SHP77 treated with DMSO at 0.1 percent for 48 hours (cell line): ENCODE data around the gene HOXB6.

ENCODE experiments used
- DNase-seq: peaks from one replicate; lab custom pipeline; 2025; lab: John Stamatoyannopoulos, UW

HOXB6 gene

DNA sequence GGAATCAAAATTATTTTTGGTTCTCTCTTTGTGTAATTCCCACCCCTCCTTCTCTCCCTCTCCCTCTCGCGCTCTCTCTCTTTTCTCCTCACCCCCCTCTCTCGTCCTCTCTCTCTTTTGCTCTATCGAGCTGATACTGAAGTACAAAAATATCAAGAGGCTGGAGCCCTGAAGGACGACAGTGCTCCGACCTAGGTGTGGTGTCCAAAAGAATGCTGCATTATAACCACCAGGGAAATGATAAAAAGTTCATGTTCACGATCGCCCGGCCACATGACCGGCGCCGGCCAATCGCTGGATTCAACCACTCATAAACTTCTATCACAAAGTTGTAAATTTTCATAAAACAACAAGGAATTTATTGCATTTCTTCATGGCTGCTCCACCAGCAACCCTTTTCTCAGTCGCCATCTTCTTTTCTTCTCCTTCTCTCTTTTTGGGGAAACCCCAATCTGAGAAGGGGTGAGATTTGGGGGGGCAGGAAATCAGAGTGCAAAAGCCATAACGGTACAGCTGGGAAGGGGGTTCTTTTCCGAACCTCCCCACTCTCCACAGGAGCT lies at the start of gene HOXB6:
HOXB6 (minus strand) TSS at position 217 of the 560 bp plus-strand sequence. CDS start 6,836 bp downstream, outside the sequence.
- no peak for DNase-seq

DNA sequence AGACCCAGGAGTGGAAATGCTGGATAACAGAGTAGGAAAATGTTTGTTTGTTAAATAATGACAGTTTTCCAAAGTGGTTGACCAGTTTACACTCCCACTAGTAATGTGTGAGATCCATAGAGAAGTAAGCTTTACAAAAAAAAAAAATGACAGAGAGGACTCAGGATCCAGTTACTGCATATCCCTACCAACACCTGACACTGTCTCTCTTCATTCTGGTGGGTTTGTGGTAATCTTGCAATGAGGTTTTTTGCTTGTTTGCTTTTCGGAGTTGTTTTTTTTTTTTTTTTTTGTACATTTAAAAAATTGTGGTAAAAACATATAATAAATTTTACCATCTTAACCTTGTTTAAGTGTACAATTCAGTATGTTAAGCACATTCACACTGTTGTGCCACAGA lies 45.0 kb upstream of the HOXB6 start:
- DNase-seq = no peak

DNA sequence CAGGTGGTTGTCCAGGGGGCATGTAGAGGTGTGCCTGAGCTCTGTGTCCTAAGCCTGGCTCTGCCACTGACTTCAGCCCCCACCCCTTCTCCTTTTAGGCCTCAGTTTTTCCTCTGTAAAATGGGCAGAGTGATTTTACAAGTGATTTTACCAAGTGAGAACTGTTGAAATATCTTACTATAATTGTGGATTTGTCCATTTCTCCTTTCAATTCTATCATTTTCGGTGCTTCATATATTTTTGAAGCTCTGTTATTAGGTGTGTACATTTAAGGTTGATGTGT lies 43.1 kb upstream of the HOXB6 start:
- no peak for DNase-seq

DNA sequence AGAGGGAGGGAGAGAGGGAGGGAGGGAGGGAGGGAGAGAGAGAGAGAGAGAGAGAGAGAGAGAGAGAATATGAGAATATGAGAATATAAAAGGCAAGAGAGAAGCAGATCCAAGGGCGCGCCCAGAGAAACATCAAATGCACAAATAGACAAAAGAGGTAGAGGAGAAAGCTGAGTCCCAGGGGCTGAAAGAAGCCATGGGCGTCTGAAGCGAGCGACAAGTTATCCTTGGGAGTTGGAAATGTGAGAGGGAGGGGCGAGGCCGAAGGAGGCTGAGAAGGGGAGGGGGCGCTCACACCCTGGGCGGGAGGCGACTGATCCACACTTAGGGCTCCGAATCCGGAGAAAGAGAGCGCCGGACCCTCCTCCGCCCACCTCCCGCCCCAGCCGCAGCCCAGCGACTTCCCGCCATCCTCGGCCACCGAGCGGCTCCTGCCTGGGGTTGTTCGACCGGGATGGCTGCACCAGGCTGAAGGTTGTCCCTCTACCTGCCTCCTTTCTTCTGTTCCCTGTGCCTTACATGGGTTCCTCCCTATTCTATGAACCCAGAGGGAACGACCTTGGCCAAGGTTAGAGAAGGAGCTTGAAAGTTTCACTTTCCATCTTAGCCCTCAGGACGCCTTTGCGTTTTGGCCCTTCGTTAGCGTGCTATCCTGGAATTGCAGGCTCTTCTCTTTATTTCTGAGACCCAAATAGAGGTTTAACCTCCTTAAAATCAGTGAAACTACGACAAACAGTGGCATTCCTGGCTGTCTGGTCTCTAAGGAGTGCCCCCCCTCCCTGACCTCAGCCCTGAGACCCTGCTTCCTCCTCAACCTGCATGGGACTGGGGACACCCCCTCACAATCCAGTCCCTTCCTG lies 42.5 kb upstream of the HOXB6 start:
- DNase-seq = no peak

DNA sequence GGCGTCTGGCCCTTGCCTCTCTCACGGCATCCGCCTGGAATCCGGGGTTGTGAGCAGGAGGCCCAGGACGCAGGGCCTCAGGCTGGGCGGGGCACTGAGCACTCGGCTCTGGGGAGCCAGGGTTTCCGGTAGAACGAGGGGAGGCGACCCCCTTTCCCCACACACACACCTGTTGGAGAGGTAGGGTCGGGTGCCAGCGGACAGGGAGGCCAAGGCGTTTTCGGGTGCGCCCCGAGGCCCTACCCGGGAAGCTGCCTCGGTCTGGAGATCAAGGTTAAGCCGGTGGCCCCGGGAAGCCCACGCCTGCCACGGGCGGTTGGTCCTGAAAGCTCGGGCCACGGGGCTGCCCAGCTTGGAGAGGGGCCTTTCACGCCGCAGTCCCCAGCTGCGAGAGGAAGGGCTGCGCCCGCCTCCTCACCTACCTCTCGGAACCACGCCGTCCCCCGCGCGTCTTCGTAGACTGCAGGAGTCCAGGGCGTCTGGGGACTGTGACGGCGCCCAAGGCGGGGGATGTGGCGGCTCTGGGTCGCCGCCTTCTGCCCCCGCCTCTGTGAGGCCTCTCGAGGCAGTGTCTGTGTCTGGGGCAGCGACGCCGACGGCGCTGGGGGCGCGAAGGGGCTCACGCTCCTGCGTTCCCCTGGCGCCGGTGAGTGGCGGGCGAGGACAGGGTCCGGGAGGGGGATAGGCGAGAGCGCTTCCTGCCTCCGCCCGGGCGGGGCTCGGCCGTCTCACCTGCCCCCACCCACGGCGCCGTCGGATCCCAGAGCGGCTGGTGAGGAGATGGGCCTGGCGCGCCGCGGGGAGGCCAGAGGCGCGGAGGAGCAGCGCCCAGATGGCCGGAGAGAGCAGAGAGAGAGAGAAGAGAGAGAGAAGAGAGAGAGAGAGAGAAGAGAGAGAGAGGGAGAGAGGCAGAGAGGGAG lies 41.7 kb upstream of the HOXB6 start:
- DNase-seq = peak; percentile 51

DNA sequence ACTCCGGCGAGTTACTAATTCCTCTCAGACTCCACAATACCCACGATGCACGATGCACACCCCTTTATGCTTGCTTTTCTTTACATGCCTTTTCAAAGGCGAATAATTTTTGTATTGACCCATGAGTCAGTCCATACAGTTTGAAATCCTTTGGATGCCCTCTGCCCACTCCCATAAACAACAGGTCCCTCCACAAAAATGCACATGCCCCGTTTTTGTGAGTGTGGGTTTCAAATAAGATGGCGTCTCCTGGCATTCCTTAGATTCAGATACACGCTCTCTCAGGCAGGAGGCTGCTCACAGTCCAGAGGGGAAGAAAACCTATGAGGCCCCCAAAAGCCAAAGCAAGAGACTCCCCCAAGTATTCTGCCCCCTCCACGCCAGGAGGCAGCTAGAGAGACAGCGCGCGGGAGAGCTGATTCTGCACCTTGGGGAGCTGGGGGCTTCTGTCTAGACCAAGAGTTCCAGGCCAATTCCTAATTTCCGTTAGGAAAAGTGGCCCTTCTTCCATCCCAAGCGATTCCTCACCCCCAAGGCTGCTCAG lies 40.9 kb upstream of the HOXB6 start:
- no peak for DNase-seq

DNA sequence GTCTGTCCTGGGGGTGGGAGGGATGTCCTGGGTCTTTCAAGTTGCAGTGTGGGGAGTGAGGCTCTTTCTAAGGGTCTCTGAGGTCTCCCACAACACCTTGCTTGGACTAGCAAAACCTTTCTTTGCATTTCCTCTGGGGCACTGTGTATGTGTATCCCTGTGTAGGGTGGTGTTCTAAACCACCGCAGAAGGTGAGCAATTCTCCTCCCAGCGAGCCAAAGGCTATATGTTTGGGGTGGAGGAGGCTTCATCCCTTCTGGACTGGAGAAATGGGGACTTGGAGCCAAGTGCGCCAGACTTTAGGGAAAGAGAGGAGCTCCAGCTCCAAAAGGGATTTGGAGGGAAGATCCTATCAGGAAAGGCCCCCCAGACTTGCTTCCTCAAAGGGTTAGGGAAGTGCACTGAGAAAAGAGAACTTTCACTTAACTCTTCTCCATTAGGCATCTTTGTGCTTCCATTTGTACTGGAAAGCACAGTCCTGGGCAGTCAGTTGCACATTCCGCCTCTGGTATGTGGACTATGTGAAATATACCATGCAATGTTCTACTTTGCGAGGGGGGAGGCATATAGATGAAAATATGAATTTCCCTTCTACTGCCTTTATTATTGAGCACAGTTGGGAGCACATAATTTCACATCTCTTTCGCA lies 40.2 kb upstream of the HOXB6 start:
- DNase-seq = no peak

DNA sequence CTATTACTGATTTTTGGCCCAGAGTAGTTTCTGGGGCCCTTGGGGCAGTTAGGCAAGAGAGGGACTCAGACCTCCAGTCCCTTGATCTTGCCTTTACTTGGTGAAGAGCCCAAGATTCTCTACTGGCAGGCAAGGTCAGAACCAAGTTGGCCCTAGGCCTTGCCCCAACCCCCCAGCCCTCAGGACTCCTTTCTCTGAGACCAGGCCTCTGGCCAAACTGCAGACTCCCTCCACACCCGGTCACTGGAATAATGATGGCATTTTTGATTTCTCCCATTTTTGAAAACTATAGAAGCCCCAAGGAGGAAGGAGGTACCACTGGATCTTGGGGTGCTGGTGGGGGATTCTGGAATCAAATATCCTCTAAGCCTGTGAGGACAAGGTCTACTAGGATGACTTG lies 39.4 kb upstream of the HOXB6 start:
- no peak for DNase-seq

DNA sequence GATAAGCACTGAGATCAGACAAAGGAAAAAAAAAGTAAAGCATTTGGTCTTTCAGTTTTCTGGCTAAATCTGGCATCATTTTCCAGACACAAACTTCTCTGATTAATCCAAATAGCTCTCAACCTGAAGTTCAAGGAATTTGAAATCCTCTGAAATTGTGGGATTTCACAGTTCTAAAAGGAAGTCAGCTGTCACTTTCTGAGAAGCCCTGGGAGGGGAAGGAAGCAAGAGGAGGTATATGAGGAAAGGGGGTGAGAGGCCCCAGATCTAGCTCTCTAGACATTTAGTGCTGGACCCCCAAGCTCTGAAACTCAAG lies 38.9 kb upstream of the HOXB6 start:
- DNase-seq = no peak

DNA sequence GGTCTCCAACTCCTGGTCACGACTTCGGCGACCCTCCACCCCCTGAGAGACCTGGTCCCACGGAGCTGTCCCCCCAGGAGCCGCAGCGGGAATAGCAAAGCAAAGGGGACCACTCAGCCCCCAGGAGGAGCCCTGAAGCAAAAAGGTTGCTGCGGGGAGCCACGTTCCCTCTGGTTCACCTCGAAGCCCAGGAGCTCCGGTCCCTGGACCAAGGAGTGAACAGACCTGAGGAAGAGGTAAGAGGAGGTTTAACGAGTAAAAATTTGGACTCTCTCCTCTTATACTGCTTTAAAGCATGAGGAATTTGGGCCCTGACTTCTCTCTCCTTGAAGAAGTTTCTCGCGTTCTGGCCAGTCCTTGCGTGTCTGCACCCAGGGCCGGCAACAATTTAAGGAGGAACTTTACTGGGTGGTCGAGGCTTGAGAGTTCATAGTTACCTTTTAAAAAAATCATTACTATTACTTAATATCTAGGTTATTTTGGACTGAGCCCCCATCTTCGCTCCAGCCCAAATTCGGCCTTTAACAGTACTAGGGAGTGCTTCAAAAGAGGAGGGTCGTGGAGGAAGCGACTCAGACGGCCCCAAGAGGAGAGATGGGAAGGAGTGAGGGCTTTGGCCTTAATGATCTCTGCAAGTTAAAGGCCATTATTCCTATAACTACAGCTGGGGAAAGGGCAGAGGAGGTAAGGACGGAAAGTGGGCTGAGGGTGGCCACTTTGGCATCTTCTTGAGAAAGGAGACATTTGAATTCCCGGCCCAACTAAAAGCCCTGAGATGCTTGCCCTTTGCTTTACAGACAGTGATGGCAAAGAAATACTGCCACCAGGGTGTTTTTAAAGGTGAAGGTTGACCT lies 38.3 kb upstream of the HOXB6 start:
- no peak for DNase-seq

DNA sequence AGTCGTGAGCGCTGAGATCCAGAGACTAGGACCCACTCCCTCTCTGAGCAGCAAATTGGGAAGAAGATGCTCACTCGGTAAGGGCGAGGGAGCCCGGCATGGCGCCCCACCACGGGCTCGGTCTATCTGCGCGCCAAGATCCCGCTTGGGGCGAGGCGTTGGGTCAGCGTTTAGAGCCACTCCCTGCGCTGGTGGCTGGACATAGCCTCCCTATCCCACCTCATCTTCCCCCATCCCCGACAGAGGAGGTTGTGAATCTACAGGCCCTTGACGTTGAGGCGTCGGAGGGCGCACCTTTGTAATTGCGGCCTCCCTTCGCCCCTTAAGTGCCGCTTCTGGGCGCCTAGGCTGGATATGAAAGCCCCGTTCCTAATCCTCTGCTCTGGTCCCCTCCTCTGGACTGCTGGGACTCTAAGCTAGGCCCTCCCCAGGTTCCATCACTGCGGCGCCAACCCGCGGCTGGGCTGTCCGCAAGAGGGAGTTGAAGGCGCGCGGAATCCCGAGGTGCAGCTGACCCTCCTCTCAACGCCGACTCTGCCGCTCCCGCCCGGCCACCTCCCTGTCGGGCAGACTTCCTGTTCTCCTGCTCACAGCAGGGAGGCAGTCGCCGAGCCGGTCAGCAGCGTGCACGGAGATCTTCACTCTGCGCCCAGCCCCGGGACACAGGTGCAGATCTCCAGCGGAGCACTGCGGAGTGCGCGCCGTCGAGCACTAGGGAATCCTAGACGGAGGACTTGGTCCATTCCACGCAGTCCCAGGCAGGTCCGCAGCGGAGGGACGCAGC lies 37.5 kb upstream of the HOXB6 start:
- no peak for DNase-seq

DNA sequence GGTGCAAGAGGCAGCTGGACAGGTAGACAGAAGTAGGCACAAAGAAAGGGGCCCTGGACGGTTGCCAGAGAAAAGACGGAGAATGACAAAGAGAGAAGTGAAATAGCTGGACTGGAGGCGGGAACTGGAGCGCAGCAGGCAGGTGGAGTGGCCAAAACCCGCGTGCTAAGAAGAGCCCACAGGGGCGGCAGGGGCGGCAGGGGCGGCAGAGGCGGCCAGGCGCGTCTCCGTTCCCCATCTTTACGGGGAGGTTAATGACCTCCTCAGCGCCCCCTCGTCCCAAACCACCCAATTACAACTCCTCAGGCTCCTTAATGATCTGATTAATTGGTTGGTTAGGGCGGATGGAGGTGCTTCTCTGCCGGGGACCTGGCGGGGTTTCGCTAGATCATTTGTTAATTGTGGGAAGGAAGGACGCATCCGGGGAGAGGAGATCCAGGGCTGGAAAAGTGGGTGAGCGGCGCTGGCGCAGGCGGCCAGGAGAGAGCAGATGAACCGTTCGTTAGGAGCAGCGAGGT lies 36.8 kb upstream of the HOXB6 start:
- no peak for DNase-seq

DNA sequence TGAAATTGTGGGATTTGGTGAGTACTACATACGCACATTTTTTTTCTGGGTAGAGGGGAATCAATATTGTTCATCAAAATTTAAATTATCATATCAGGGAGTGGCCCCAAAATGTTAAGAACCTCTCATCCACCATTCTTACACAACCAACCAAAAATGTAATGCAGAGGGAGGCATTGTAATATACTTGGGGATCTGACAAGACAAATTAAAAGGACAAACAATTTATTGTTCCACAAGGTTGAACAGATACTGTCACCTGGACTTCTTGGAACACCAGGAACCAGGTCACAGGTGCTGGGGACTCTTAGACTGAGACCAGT lies 36.0 kb upstream of the HOXB6 start:
- DNase-seq = no peak

DNA sequence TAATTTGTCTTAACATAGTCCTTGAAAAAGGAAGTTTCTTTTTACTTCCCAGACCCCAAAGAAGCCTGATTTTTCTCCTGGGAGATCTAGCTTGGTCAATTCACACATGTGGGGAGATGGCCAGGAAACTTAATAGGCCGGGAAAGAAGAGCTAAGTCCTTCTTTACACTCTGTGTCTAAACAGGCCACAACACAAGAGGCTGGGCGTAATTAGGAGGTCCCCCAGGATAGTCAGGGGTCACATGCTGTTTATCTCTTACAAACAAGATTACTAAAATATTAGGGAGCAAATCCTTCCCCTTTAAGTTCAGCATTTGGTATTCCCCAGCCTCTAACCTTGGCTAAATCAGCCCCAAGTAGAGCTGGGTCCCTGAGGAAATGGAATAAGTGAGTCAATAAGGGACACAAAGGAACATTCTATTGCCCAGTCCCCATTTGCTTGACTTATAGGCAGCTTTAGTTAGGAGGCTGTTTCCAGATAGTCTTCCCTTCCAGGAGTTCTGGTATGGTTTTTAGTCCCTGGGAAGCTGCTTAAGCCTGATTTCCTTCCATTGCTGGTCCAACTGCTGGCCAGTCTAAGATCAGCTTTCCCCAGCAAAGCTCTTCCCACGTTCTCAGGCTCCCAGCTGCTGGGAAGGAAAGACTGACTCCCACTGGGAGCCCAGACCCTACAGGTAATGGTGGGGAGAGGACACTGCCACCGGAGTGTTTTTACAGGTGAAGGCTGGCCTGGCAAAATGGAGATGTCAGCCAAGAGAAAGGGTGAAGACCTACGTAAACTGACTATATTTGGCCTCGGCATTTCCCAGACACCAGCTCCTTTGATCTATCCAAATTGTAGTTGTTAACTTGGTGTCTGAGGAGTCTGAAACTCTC lies 35.4 kb upstream of the HOXB6 start:
- DNase-seq = no peak

DNA sequence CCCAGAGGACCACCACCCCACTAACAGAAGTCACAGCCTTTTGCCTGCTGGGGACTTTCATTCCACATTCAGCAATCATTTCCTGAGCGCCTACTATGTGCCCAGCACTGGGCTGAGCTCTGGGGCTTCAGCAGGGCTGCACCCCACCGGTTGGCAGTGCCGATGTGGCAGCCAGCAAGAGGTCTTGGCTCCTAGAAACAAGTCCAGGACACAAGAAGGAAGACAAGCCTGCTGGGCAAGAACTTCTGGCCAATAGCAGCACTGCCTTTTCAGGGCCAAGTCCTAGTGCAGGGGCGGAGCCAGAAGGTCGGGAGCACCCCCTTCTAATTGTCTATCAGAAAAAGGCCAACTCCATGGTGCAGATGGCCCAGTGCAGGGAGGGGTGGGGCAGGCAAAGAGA lies 34.4 kb upstream of the HOXB6 start:
- no peak for DNase-seq

DNA sequence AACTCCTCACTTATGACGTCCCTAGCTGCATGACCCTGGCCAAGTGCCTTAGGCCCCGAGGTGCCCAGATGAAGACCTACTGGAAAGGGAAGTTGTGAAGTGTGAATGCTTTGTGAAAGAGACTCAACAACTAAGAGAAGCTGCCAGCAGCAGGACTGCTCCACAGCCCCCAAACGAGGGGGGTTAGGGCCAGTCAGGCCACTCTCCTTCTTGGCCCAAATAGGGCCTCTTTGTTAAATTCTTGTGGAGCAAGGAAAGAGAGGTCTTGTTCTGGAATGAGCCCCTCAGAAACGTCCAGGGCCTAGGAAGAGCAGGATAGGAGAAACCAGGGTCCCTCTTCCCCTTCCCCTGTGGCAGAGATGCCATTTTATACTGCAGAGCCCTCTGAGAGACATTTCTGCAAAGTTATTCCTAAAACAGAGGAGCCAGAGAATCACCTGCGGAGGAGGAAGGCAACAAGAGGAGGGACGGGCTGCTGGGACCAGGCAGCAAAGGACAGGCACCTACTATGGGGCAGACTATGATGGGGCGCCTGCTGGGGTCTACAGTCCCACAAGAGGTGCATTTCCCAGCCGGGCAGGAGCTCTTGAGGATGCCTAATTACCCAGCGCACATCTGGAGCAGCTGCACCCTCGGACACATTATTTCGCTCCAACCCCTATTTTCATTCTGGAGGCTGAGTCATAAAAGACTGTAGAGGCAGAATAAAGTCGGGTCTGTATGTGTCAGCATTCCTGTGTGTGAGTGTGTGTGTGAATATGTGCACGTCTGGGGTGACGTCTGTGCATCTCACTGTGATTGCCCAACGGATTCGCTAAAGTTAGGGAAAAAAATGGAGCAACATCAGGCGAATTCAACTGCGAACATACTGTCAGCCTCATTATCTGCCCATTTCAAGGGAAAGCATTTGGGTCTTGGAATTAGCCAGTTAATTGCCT lies 32.8 kb upstream of the HOXB6 start:
- no peak for DNase-seq

DNA sequence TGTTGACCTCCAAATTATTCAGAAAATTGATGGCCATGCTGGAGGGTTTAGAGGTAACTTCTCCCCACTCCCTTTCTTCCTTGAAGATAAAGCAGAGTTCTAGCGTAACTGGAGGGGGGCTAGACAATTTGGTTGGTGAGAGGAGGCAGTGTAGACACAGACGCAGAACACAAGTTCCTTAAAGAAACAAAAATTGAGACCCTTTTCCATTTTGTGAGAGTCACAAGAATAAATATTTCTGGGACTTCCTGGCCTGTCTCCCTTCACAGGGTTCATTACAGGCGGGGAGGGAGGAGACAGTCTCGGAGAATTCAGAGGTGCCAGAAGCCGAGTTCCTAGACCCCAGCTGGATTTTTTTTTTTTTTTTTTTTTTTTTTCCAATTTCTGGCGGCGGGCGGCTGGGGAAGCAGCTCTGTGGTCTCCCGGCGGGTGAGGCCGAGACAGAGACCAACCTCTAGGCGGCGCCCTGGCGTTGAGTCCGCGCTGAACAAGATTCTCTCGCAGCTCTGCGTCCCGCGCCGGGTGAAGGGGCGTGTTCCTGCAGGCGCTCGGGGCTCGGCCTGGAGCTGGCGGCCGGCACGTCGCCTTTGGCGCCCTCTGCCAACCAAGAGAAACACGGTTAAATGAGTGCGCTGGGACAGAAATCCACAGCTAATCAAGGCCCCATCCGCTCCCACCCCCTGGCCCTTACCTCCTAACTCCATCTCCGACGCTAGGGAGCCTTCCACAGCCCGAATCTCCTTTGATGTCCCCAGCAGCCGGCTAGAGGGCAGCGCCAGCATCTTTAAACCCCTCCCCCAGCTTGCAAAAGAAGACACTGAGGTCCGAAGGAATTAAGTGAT lies 31.6 kb upstream of the HOXB6 start:
- DNase-seq = peak; percentile 26
